HUES48 (cell line): ENCODE measurements around the gene BUD23.
"Not testable (repeated sequence)": the region's sequence is repeated elsewhere in the genome, so short reads cannot be mapped to it uniquely, and the experiment has no call there.

Experiments used
- H3K27ac ChIP-seq: one replicate; pipeline ENCODE4 v1.7.0; 2013; ENCODE audit warnings: low read depth, low read length, inconsistent platforms
- H3K27me3 ChIP-seq: 2 replicates; pipeline ENCODE4 v1.6.1; 2013; ENCODE audit warnings: mild to moderate bottlenecking, low read length; ENCODE audit not compliant: control insufficient read depth, insufficient read depth
- H3K36me3 ChIP-seq: 2 replicates; pipeline ENCODE4 v1.6.1; 2013; ENCODE audit warnings: low read length; ENCODE audit not compliant: control insufficient read depth, insufficient read depth
- H3K4me1 ChIP-seq: 2 replicates; pipeline ENCODE4 v1.6.1; 2013; ENCODE audit warnings: mild to moderate bottlenecking, low read length; ENCODE audit not compliant: control insufficient read depth, insufficient read depth
- H3K4me3 ChIP-seq: 2 replicates; pipeline ENCODE4 v1.5.1; 2013; ENCODE audit warnings: mild to moderate bottlenecking, low read depth, low read length
- H3K9ac ChIP-seq: 2 replicates; pipeline ENCODE4 v1.6.1; 2013; ENCODE audit warnings: mild to moderate bottlenecking, low read depth, low read length, moderate library complexity
- H3K9me3 ChIP-seq: 2 replicates; pipeline ENCODE4 v1.6.1; 2013; ENCODE audit warnings: low read length; ENCODE audit not compliant: control insufficient read depth, insufficient read depth

Gene BUD23

GRCh38 chr7:73668886-73669230 is 14.5 kb upstream of the BUD23 start:
- H3K4me1 ChIP-seq, result peaks cover 4% of the 10 kb centered on the region; the same call in 1 of the 2 replicates
- H3K36me3 ChIP-seq, result no peaks in the 10 kb centered on the region
- H3K4me3 ChIP-seq, result peak overlapping the region; percentile 60; the same call in 1 of the 2 replicates
- no peak overlapping the region for H3K27ac ChIP-seq
- H3K9me3 ChIP-seq, result no peaks in the 10 kb centered on the region
- H3K9ac ChIP-seq, result no peak overlapping the region
- peaks cover 4% of the 10 kb centered on the region; the same call in 1 of the 2 replicates for H3K27me3 ChIP-seq

DNA sequence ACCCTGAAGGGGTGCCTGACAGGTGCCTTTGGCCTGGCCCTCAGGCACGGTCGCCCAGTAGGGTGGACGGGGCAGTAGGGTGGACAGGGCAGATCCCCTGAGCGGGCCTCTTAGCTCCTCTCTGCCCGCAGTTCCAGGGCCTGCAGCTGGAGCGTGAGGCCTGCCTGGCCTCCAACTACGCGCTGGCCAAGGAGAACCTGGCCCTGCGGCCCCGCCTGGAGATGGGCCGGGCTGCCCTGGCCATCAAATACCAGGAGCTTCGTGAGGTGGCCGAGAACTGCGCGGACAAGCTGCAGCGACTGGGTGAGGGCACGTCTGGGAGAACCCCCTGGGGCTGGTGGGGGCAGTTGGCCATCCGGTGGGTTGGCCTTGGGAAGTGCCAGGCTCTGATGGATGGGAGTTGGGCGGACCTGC is 14.1 kb upstream of the BUD23 start:
- Histone ChIP-seq H3K9ac (no peak overlapping the region), H3K4me1 (peaks cover 4% of the 10 kb centered on the region; the same call in 1 of the 2 replicates), H3K9me3 (no peaks in the 10 kb centered on the region), H3K27ac (no peak overlapping the region), H3K36me3 (no peaks in the 10 kb centered on the region), H3K27me3 (peaks cover 4% of the 10 kb centered on the region; the same call in 1 of the 2 replicates), H3K4me3 (no peak overlapping the region)

DNA sequence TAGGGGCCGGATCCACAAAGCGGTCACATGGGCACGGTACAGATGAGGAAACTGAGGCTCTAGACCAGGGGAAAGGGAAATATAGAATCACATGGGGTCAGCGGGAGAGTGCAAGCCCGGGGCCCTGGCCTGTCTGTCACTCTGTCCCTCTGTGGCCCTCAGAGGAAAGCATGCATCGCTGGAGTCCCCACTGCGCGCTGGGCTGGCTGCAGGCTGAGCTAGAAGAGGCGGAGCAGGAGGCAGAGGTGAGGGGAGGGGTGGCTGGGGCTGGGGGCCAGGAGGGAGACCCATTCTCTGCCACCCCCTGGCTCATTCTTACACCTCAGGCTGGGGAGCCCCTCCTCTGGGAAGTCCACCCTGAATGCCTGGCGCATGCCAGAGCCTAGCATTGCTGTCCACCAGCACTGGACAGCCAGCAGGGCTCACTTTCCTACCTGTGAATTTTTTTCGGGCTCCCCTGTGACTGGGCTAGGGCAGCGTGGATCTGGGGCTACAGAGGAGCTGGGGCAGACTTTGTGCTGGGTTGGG is 13.5 kb upstream of the BUD23 start:
- no peak overlapping the region for H3K9ac ChIP-seq
- peaks cover 4% of the 10 kb centered on the region; the same call in 1 of the 2 replicates for H3K4me1 ChIP-seq
- H3K36me3 ChIP-seq, result no peaks in the 10 kb centered on the region
- H3K27me3 ChIP-seq, result peaks cover 4% of the 10 kb centered on the region; the same call in 1 of the 2 replicates
- no peak overlapping the region for H3K27ac ChIP-seq
- no peaks in the 10 kb centered on the region for H3K9me3 ChIP-seq
- no peak overlapping the region for H3K4me3 ChIP-seq

DNA sequence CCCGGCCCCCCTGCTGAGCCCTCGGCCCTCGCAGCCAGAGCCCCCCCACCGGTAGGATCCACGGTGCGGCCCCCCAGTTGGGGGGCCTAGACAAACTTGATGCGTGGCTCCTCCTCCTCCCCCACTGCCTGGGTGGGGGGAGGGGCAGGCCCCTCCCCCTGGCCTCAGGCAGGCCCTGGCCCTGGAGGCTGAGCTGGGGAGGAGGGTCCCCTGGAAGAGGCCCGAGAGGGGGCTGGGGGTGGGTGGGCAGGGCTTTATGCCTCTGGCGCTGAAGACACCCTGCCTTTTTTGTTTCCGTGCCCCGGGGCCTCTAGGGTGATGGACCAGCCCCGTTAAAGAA is 12.1 kb upstream of the BUD23 start:
- Histone ChIP-seq H3K4me1 (peaks cover 4% of the 10 kb centered on the region; the same call in 1 of the 2 replicates), H3K27me3 (peaks cover 4% of the 10 kb centered on the region; the same call in 1 of the 2 replicates), H3K36me3 (no peaks in the 10 kb centered on the region), H3K27ac (no peak overlapping the region), H3K9ac (no peak overlapping the region), H3K4me3 (no peak overlapping the region), H3K9me3 (no peaks in the 10 kb centered on the region)

DNA sequence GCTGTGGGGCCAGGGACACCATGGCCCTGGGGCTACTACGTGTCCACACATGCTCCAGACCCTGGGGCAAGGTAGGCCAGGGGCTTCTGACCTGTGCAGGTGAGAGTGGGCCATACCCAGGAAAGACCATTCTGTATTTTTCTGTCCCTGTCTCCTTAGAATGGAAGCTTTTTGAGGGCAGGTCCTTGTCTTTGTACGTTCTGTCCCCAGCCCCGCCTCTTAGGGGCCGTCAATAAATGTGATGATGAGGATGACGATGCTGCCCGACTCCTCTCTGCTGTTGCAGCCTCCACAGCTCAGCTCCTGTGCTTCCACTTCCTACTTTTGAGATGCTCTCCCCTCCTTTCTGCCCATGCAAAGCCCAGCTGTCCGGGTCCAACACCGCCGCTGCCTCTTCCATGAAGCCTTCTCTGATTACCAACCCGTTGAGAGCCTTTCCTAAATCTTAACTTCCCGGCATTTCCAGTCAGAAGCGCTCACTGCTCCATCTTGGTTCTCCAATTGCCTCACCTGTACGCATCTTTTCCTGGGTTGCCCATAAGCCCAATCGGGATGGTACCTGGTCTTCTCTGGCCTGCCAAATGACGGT is 11.4 kb upstream of the BUD23 start:
- Histone ChIP-seq H3K9ac (no peak overlapping the region), H3K27me3 (peaks cover 4% of the 10 kb centered on the region; the same call in 1 of the 2 replicates), H3K9me3 (no peaks in the 10 kb centered on the region), H3K4me1 (peaks cover 4% of the 10 kb centered on the region; the same call in 1 of the 2 replicates), H3K36me3 (no peaks in the 10 kb centered on the region), H3K4me3 (no peak overlapping the region), H3K27ac (no peak overlapping the region)

- H3K36me3 ChIP-seq, result peaks cover 11% of the 10 kb centered on the region; the same call in 1 of the 2 replicates
- no peak overlapping the region for H3K27ac ChIP-seq
- no peak overlapping the region for H3K9ac ChIP-seq
- no peaks in the 10 kb centered on the region for H3K9me3 ChIP-seq
- H3K27me3 ChIP-seq, result no peaks in the 10 kb centered on the region
- peaks cover 4% of the 10 kb centered on the region; the same call in 1 of the 2 replicates for H3K4me1 ChIP-seq
- H3K4me3 ChIP-seq, result no peak overlapping the region
Observed at GRCh38 chr7:73674468-73675124, 8.8 kb upstream of the BUD23 start.

DNA sequence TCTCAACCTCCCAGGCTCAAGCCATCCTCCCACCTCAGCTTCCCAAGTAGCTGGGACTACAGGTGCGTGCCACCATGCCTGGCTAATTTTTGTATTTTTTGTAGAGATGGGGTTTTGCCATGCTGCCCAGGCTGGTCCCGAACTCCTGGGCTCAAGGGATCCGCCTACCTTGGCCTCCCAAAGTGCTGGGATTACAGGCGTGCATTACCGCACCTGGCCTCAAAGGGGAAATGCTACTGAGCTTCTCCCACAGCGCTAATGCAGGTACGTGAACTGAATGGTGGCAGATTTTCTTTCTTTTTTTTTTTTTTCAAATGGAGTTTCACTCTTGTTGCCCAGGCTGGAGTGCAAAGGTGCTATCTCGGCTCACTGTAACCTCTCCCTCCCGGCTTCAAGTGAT is 7.3 kb upstream of the BUD23 start:
- H3K4me3 ChIP-seq, H3K27ac ChIP-seq, H3K4me1 ChIP-seq, H3K27me3 ChIP-seq, H3K9me3 ChIP-seq, H3K9ac ChIP-seq: not testable (repeated sequence)
- H3K36me3 ChIP-seq, result peaks cover 15% of the 10 kb centered on the region; the same call in 1 of the 2 replicates

GRCh38 chr7:73678862-73679261 is 4.5 kb upstream of the BUD23 start:
- no peak overlapping the region for H3K9ac ChIP-seq
- no peak overlapping the region for H3K4me3 ChIP-seq
- H3K4me1 ChIP-seq, result peaks cover 6% of the 10 kb centered on the region; the same call in 1 of the 2 replicates
- no peak overlapping the region for H3K27ac ChIP-seq
- H3K36me3 ChIP-seq, result peaks cover 15% of the 10 kb centered on the region; the same call in 1 of the 2 replicates
- H3K9me3 ChIP-seq, result no peaks in the 10 kb centered on the region
- H3K27me3 ChIP-seq, result no peaks in the 10 kb centered on the region

GRCh38 chr7:73679709-73680108 is 3.7 kb upstream of the BUD23 start:
- H3K36me3 ChIP-seq, result peaks cover 15% of the 10 kb centered on the region; the same call in 1 of the 2 replicates

DNA sequence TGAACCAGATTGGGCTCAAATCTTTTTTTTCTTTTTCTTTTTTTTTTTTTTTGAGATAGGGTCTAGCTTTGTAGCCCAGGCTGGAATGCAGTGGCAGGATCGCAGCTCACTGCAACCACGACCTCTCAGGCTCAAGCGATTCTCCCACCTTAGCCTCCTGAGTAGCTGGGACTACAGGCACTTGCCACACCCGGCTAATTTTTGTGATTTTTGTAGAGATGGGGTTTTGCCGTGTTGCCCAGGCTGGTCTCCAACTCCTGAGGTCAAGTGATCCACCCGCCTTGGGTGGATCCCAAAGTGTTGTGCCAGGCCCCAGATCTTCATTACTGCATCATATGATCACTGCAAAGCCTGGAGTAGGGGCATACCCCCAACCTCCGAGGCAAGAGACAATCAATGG is 2.9 kb upstream of the BUD23 start:
- H3K27me3 ChIP-seq, result no peaks in the 10 kb centered on the region
- H3K9ac ChIP-seq, result no peak overlapping the region
- H3K4me3 ChIP-seq, result no peak overlapping the region
- peaks cover 6% of the 10 kb centered on the region; the same call in 1 of the 2 replicates for H3K4me1 ChIP-seq
- H3K27ac ChIP-seq, result no peak overlapping the region
- peaks cover 15% of the 10 kb centered on the region; the same call in 1 of the 2 replicates for H3K36me3 ChIP-seq
- no peaks in the 10 kb centered on the region for H3K9me3 ChIP-seq

More at GRCh38 chr7:73679709-73680108, 3.7 kb upstream of the BUD23 start:
- peaks cover 6% of the 10 kb centered on the region; the same call in 1 of the 2 replicates for H3K4me1 ChIP-seq
- no peaks in the 10 kb centered on the region for H3K27me3 ChIP-seq
- no peak overlapping the region for H3K4me3 ChIP-seq
- no peaks in the 10 kb centered on the region for H3K9me3 ChIP-seq
- H3K27ac ChIP-seq, result no peak overlapping the region
- no peak overlapping the region for H3K9ac ChIP-seq

DNA sequence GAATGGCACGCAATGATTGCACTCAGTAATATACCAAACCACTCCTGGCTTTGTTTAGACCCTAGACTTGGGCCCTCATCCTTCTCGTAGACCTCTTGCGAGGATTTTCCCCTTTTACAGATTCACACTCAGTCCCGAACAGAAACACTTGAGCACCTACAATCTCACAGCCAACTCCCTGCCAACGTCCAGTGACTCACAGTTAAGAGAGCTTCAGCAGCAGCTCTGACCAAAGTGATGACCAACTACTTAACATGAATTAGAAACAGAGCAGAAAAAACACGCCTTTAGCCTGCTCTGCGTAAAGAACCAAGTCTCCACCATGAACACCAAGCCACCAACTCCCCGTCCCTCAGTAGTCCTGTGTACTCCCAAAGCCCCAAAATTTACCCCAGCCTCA is 2.4 kb upstream of the BUD23 start:
- peaks cover 6% of the 10 kb centered on the region; the same call in 1 of the 2 replicates for H3K4me1 ChIP-seq
- H3K27me3 ChIP-seq, result no peaks in the 10 kb centered on the region
- peaks cover 16% of the 10 kb centered on the region for H3K36me3 ChIP-seq
- H3K9me3 ChIP-seq, result no peaks in the 10 kb centered on the region
- H3K4me3 ChIP-seq, result no peak overlapping the region
- no peak overlapping the region for H3K9ac ChIP-seq
- no peak overlapping the region for H3K27ac ChIP-seq
